Osteocyte (in vitro differentiated cells): ENCODE data around the gene MAN1A1. TPM values are rescaled to one million over a fixed set of nuclear protein-coding genes. Genes with fewer than 3 reads are reported as not detected.

Experiments
- DNase-seq: peaks from one replicate; pipeline ENCODE4 v3.0.0; 2021; ENCODE audit warnings: mixed read lengths; ENCODE audit not compliant: unreplicated experiment; ENCODE audit errors: extremely low spot score
- H3K27ac Mint-ChIP-seq: one replicate; pipeline ENCODE4 v1.8.0; 2021; ENCODE audit warnings: mild to moderate bottlenecking, mixed read lengths; ENCODE audit not compliant: unreplicated experiment
- H3K27me3 Mint-ChIP-seq: one replicate; pipeline ENCODE4 v1.8.0; 2021; ENCODE audit warnings: mixed read lengths; ENCODE audit not compliant: unreplicated experiment
- H3K36me3 Mint-ChIP-seq: one replicate; pipeline ENCODE4 v1.8.0; 2021; ENCODE audit warnings: mixed read lengths; ENCODE audit not compliant: unreplicated experiment
- H3K4me1 Mint-ChIP-seq: one replicate; pipeline ENCODE4 v1.8.0; 2021; ENCODE audit warnings: mixed read lengths; ENCODE audit not compliant: unreplicated experiment
- H3K4me3 Mint-ChIP-seq: one replicate; pipeline ENCODE4 v1.8.0; 2021; ENCODE audit warnings: mild to moderate bottlenecking, moderate library complexity, mixed read lengths; ENCODE audit not compliant: unreplicated experiment
- H3K9me3 Mint-ChIP-seq: one replicate; pipeline ENCODE4 v1.8.0; 2021; ENCODE audit warnings: mixed read lengths; ENCODE audit not compliant: unreplicated experiment
- CTCF ChIP-seq: fragments of 200-600 bp; sonication (generic); IDR thresholded peaks from 2 replicates; pipeline ENCODE4 v1.5.0; 2021; ENCODE audit warnings: antibody characterized with exemption, mild to moderate bottlenecking, moderate library complexity
- total RNA-seq: library from RNA; stranded (reverse); gene quantifications from 2 replicates; pipeline ENCODE4 v1.2.1, GENCODE V29; 2021

MAN1A1 gene
- total RNA-seq, 1 donor from 2014 or later: 7.0 TPM

GRCh38 chr6:119360262-119360915 is 10.8 kb upstream of the MAN1A1 start:
- no peak for DNase-seq
- no peaks in the 10 kb centered on the region for H3K36me3 Mint-ChIP-seq
- no peaks in the 10 kb centered on the region for H3K4me1 Mint-ChIP-seq
- TF ChIP-seq CTCF: no peak
- no peak overlapping the region for H3K4me3 Mint-ChIP-seq
- H3K9me3 Mint-ChIP-seq: no peaks in the 10 kb centered on the region
- H3K27ac Mint-ChIP-seq: no peak overlapping the region
- H3K27me3 Mint-ChIP-seq: peaks cover 63% of the 10 kb centered on the region

GRCh38 chr6:119355890-119356289 is 6.3 kb upstream of the MAN1A1 start:
- no peak overlapping the region for H3K27ac Mint-ChIP-seq
- TF ChIP-seq CTCF: no peak
- no peak overlapping the region for H3K4me3 Mint-ChIP-seq
- no peak for DNase-seq
- H3K9me3 Mint-ChIP-seq: no peaks in the 10 kb centered on the region
- H3K27me3 Mint-ChIP-seq: peaks cover 77% of the 10 kb centered on the region
- no peaks in the 10 kb centered on the region for H3K4me1 Mint-ChIP-seq
- no peaks in the 10 kb centered on the region for H3K36me3 Mint-ChIP-seq

GRCh38 chr6:119355157-119355556 is 5.6 kb upstream of the MAN1A1 start:
- no peak overlapping the region for H3K27ac Mint-ChIP-seq
- no peak for DNase-seq
- peaks cover 76% of the 10 kb centered on the region for H3K27me3 Mint-ChIP-seq
- no peak for TF ChIP-seq CTCF
- H3K36me3 Mint-ChIP-seq: no peaks in the 10 kb centered on the region
- H3K4me1 Mint-ChIP-seq: peaks cover 3% of the 10 kb centered on the region
- H3K4me3 Mint-ChIP-seq: no peak overlapping the region
- no peaks in the 10 kb centered on the region for H3K9me3 Mint-ChIP-seq

- Mint-ChIP-seq H3K27me3 (peaks cover 66% of the 10 kb centered on the region), H3K9me3 (no peaks in the 10 kb centered on the region), H3K36me3 (no peaks in the 10 kb centered on the region), H3K27ac (no peak overlapping the region), H3K4me1 (peaks cover 3% of the 10 kb centered on the region), H3K4me3 (no peak overlapping the region)
- no peak for TF ChIP-seq CTCF
- no peak for DNase-seq
These were observed 4.1 kb upstream of the MAN1A1 start for GRCh38 chr6:119353696-119354095.

- no peaks in the 10 kb centered on the region for H3K36me3 Mint-ChIP-seq
- peaks cover 9% of the 10 kb centered on the region for H3K4me1 Mint-ChIP-seq
- no peak overlapping the region for H3K4me3 Mint-ChIP-seq
- no peaks in the 10 kb centered on the region for H3K9me3 Mint-ChIP-seq
- H3K27ac Mint-ChIP-seq: no peak overlapping the region
- TF ChIP-seq CTCF: no peak
- peaks cover 63% of the 10 kb centered on the region for H3K27me3 Mint-ChIP-seq
- DNase-seq: no peak
These were observed 2.4 kb upstream of the MAN1A1 start for GRCh38 chr6:119352001-119352400.
